Neutrophil (primary cell): ENCODE data around the gene GABRE.

ENCODE experiments used
- H3K27ac ChIP-seq: fragments of 200-600 bp; sonication (generic); 2 replicates; pipeline ENCODE4 v1.5.1; 2016; ENCODE audit warnings: mild to moderate bottlenecking, moderate library complexity
- H3K27me3 ChIP-seq: fragments of 200-600 bp; sonication (generic); 2 replicates; pipeline ENCODE4 v1.6.0; 2016; ENCODE audit warnings: mild to moderate bottlenecking
- H3K36me3 ChIP-seq: fragments of 200-600 bp; sonication (generic); 2 replicates; pipeline ENCODE4 v1.5.1; 2017
- H3K4me1 ChIP-seq, 2 experiments: fragments of 200-600 bp in 1 of 2; sonication (generic) in 1 of 2; 1 replicate in 1 of 2; 2 replicates in 1 of 2; pipeline versions ENCODE4 v1.5.1 to v1.6.1; 2013 to 2016; ENCODE audit warnings: low read depth in 1 of 2, low read length in 1 of 2, mild to moderate bottlenecking in 1 of 2, moderate library complexity in 1 of 2; ENCODE audit not compliant: control insufficient read depth in 1 of 2, insufficient read depth in 1 of 2
- H3K4me3 ChIP-seq, 2 experiments: fragments of 200-600 bp in 1 of 2; sonication (generic) in 1 of 2; 1 replicate in 1 of 2; 2 replicates in 1 of 2; pipeline ENCODE4 v1.5.1; 2013 to 2016; ENCODE audit warnings: low read depth in 1 of 2, low read length in 1 of 2, mild to moderate bottlenecking in 1 of 2, moderate library complexity in 1 of 2
- H3K9me3 ChIP-seq: fragments of 200-600 bp; sonication (generic); 2 replicates; pipeline ENCODE4 v1.5.1; 2016
- CTCF ChIP-seq: fragments of 200-600 bp; sonication (generic); IDR thresholded peaks from 2 replicates; pipeline ENCODE4 v1.5.1; 2016; ENCODE audit warnings: antibody characterized with exemption

Gene GABRE

DNA sequence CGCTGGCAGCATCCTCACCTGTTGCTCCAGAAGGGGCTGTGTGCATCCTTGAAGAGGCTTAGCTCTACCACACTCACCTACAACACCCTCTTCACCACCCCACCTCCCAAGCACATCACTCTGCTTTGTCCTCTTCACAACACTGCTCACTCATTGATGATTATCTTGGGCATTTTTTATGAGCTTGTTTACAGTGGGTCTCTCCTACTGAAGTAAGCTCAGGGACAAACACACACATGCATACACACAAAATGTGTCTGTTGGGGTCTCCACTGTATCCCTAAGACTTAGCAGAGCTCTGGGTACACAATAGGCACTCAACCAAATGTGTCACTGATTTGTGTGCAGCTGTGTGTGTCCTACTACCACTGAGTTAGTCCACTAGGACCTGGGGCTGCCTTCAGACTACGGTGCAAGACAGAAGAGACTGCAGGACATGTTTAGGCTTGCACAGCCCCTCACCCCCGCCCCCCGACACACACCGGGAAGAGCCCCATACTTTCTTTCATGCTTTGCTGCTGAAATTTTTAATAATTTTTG, 1.3 kb upstream of the GABRE start:
- TF ChIP-seq CTCF = no peak
- Histone ChIP-seq H3K4me3 (no peak overlapping the region), H3K4me1 (no peaks in the 10 kb centered on the region), H3K36me3 (no peaks in the 10 kb centered on the region), H3K27me3 (peaks cover 37% of the 10 kb centered on the region), H3K9me3 (no peaks in the 10 kb centered on the region), H3K27ac (no peak overlapping the region)

- no peak for TF ChIP-seq CTCF
- Histone ChIP-seq H3K4me3 (no peak overlapping the region), H3K9me3 (no peaks in the 10 kb centered on the region), H3K36me3 (no peaks in the 10 kb centered on the region), H3K27ac (no peak overlapping the region), H3K27me3 (peaks cover 37% of the 10 kb centered on the region), H3K4me1 (no peaks in the 10 kb centered on the region)
Observed at GRCh38 chrX:151975228-151975593, 735 bp upstream of the GABRE start.

- peaks cover 37% of the 10 kb centered on the region for H3K27me3 ChIP-seq
- H3K27ac ChIP-seq = no peak overlapping the region
- H3K4me1 ChIP-seq = no peaks in the 10 kb centered on the region
- no peak overlapping the region for H3K4me3 ChIP-seq
- no peaks in the 10 kb centered on the region for H3K36me3 ChIP-seq
- no peak for TF ChIP-seq CTCF
- H3K9me3 ChIP-seq = no peaks in the 10 kb centered on the region
Observed at GRCh38 chrX:151973851-151974335, 583 bp downstream of the GABRE start.

- Histone ChIP-seq H3K27ac (no peak overlapping the region), H3K4me3 (no peak overlapping the region), H3K4me1 (no peaks in the 10 kb centered on the region), H3K9me3 (no peaks in the 10 kb centered on the region), H3K36me3 (no peaks in the 10 kb centered on the region), H3K27me3 (peaks cover 37% of the 10 kb centered on the region)
- TF ChIP-seq CTCF = no peak
Observed at GRCh38 chrX:151973060-151973661, 1.3 kb downstream of the GABRE start.

DNA sequence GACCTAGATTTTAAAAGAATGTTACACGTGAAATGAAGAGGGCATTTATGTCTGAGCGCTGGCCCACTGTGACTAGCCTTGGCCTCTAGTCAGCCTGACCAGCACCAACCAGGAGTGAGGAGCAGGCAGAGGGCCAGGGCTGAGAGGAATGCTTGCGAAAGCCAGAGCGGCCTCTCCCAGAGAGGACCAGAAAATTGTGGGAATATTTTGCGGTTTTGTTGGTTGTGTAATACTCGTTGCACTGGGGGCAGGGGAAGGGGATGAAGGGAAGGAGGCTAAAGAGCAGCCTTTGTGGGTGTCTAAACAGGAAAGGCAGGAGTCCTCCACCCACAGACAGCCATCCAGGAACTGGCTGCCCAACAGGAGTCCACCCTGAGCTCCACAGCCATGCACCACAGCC, 3.8 kb downstream of the GABRE start:
- Histone ChIP-seq H3K27me3 (peaks cover 29% of the 10 kb centered on the region), H3K36me3 (no peaks in the 10 kb centered on the region), H3K4me1 (no peaks in the 10 kb centered on the region), H3K4me3 (no peak overlapping the region), H3K9me3 (no peaks in the 10 kb centered on the region), H3K27ac (no peak overlapping the region)
- TF ChIP-seq CTCF = no peak
